GM12874 (cell line): ENCODE data around the gene GTF2A1.

Source experiments
- TF ChIP-seq, protein P1 (sequence below): IDR thresholded peaks from 2 replicates; pipeline ENCODE4 v1.5.1; 2011; ENCODE audit warnings: low read depth, mild to moderate bottlenecking, control low read depth, low read length, moderate library complexity; ENCODE audit not compliant: insufficient read depth

Gene GTF2A1

DNA sequence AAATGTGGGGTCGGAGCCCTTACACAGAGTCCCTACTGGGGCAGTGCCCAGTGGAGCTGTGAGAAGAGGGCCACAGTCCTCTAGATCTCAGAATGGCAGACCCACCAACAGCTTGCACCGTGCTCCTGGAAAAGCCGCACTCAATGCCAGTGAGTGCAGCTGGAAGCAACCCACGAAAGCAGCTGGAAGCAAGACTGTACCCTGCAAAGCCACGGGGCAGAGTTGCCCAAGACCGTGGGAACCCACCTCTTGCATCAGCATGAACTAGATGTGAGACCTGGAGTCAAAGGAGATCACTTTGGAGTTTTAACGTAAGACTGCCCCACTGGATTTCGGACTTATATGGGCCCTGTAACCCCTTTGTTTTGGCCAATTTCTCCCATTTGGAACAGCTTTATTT lies 12.3 kb downstream of the GTF2A1 start:
- TF ChIP-seq, protein P1, sequence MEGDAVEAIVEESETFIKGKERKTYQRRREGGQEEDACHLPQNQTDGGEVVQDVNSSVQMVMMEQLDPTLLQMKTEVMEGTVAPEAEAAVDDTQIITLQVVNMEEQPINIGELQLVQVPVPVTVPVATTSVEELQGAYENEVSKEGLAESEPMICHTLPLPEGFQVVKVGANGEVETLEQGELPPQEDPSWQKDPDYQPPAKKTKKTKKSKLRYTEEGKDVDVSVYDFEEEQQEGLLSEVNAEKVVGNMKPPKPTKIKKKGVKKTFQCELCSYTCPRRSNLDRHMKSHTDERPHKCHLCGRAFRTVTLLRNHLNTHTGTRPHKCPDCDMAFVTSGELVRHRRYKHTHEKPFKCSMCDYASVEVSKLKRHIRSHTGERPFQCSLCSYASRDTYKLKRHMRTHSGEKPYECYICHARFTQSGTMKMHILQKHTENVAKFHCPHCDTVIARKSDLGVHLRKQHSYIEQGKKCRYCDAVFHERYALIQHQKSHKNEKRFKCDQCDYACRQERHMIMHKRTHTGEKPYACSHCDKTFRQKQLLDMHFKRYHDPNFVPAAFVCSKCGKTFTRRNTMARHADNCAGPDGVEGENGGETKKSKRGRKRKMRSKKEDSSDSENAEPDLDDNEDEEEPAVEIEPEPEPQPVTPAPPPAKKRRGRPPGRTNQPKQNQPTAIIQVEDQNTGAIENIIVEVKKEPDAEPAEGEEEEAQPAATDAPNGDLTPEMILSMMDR: no peak

DNA sequence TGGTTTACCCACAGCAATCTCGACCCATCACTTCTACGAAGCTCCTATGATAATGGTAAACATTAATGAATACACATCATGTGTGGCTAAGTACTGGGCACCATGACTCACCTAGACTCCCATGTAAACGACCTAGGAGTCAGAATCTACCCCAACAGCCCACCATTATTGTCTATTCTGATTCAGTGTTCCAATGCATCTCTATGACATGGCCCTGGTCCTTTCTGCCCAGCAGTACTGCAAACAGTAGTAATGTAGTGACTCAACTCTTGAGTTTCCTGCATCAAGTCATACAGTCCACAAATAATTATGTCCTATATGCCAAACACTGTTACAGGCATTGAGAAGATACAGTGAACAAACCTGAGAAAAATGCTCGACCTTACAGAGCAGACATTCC lies 14.6 kb downstream of the GTF2A1 start:
- TF ChIP-seq, protein P1: no peak

DNA sequence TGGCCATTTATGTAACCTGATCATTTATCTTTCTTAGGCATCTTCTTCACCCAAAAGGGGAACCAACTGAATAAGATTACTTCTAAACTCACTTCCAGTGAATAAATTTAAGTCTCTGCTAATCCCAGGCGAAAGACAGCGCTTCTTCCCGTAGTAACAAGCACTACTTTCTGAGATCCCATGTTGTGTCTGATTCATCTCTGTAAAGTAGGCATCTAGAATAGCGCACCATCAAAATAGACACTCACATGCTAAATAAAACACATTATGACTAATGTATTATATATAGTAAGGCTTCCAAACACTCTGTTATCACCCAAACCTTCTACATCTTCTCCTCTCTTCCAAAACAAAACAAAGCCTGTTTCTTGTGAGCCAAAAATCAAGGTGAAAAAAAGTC lies 15.1 kb downstream of the GTF2A1 start:
- TF ChIP-seq, protein P1: no peak

- TF ChIP-seq, protein P1: no peak
These were observed 20.7 kb downstream of the GTF2A1 start for GRCh38 chr14:81200054-81200453.

GRCh38 chr14:81199084-81199483 lies 21.7 kb downstream of the GTF2A1 start:
- TF ChIP-seq, protein P1: no peak

GRCh38 chr14:81198651-81199050 lies 22.1 kb downstream of the GTF2A1 start:
- TF ChIP-seq, protein P1: no peak

DNA sequence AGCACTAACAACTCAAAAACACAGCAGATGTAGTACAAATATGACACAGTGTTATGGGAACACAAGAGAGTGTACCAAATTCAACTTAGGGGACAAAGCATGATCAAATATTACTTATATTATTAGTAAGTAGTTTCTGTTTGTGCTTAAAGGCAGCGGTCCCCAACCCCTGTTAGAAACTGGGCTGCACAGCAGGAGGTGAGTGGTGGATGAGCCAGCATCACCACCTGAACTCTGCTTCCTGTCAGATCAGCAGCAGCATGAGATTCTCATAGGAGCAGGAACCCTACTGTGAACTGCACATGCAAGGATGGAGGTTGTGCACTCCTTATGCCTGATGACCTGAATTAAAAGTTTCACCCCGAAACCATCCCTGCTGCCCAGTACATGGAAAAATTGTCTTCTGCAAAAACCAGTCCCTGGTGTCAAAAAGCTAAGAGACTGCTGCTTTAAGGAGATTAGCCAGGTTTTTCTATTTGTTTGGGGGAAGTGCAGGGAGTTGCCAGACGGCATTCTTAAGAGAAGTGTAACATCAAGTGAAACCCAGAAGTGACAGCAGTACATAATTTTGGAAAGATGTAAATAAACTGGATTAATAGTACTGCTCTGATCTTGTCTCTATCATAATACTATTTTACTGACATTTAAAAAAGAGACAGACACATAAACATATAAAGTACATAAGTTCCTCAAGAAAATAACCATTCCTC lies 26.7 kb downstream of the GTF2A1 start:
- TF ChIP-seq, protein P1: no peak
